DMS153 (cell line): ENCODE measurements around the gene SLC16A11.
"Not testable (repeated sequence)": the region's sequence is repeated elsewhere in the genome, so short reads cannot be mapped to it uniquely, and the experiment has no call there.

Source experiments
- DNase-seq: peaks from one replicate; lab custom pipeline; 2025; lab: John Stamatoyannopoulos, UW

Gene SLC16A11

GRCh38 chr17:7043497-7044198, at the start of gene SLC16A11:
Gene SLC16A11, minus strand, starts transcription at chr17:7044092. Its CDS starts 579 bp downstream, at chr17:7043513.
- DNase-seq = peak; percentile 77

DNA sequence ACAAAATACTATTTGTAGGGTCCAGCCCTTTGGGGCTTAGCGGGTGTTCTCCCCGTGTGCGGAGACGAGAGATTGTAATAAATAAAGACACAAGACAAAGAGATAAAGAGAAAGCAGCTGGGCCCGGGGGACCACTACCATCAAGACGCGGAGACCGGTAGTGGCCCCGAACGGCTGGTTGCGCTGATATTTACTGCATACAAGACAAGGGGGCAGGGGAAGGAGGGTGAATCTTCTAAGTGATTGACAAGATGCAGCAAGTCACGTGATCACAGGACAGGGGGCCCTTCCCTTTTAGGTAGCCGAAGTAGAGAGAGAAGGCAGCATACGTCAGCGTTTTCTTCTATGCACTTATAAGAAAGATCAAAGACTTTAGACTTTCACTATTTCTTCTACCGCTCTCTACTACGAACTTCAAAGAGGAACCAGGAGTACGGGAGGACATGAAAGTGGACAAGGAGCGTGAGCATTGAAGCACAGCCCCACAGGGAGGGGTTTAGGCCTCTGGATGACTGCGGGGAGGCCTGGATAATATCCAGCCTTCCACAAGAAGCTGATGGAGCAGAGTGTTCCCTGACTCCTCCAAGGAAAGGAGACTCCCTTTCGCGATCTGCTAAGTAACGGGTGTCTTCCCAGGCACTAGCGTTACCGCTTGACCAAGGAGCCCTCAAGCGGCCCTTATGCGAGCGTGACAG, 47.6 kb upstream of the SLC16A11 start:
- not testable (repeated sequence) for DNase-seq

DNA sequence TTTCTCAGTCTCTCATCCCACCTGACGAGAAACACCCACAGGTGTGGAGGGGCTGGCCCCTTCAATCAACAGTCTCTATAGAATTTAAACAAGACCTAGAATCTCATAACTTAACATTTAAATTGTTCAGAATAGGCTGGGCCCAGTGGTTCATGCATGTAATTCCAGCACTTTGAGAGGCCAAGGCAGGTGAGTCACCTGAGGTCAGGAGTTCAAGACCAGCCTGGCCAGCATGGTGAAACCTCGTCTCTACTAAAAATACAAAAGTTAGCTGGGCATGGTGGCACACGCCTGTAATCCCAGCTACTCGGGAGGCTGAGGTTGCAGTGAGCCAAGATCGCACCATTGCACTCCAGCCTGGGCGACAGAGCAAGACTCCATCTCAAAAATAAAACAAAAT, 45.7 kb upstream of the SLC16A11 start:
- not testable (repeated sequence) for DNase-seq

DNA sequence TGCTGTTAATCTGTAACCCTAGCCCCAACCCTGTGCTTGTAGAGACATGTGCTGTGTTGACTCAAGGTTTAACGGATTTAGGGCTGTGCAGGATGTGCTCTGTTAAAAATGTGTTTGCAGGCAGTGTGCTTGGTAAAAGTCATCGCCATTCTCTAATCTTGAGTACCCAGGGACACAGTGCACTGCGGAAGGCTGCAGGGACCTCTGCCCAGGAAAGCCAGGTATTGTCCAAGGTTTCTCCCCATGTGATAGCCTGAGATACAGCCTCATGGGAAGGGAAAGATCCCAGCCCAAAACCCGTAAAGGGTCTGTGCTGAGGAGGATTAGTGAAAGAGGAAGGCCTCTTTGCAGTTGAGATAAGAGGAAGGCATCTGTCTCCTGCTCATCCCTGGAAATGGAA, 44.5 kb upstream of the SLC16A11 start:
- not testable (repeated sequence) for DNase-seq

GRCh38 chr17:7084088-7084487, 40.2 kb upstream of the SLC16A11 start:
- no peak for DNase-seq

DNA sequence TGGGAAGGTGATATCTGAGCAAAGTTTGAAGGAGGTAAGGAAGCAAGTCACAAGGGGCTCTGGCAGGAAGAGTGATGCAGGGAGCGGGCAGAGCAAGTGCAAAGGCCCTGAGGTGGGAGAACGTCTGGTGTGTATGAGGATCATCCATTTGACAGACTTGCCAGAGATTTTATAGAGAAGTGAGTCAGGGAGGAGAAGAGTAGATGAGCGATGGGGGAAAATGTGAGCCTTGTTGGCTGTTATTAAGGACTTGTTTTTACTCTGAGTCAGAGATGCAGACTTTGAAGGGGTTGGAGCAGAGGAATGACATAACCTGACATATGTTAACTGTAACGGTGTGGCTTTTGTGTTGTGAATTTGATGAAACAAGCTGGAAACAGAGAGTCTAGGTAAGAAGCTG, 39.7 kb upstream of the SLC16A11 start:
- no peak for DNase-seq

- DNase-seq = no peak
Observed at GRCh38 chr17:7081341-7082062, 37.6 kb upstream of the SLC16A11 start.

DNA sequence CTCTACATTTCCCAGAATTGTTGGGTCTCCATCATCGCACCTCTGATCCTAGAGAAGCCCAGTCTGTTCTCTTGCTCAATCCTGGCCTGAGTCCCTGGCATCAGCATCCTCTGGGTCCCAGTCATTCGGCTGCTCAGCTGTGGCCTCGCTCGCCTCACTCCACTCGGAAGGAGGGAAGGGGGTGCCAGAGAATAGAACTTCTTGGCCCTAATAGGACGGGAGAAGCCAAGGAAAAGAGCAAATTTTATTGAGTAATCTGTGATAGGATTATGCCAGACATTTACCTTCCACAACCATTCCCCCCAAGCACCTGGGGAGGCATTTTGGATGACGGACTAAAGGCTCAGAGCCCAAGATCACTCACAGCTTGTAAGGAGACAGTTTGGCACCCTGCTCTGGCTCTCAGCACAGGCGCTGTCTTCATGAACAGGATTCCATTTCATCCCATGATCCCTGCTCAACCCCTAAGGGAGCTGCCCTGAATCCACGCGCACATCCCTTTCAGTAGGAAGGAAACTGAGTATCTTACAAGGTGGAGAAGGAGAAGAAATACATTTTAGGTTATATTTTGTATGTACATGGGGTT, 36.7 kb upstream of the SLC16A11 start:
- DNase-seq = no peak

- DNase-seq = no peak
Observed at GRCh38 chr17:7079581-7080455, 35.9 kb upstream of the SLC16A11 start, which contains the start of gene CLEC10A. Gene CLEC10A, minus strand, starts transcription at chr17:7080251. Its CDS starts 1,439 bp downstream, at chr17:7078812.

DNA sequence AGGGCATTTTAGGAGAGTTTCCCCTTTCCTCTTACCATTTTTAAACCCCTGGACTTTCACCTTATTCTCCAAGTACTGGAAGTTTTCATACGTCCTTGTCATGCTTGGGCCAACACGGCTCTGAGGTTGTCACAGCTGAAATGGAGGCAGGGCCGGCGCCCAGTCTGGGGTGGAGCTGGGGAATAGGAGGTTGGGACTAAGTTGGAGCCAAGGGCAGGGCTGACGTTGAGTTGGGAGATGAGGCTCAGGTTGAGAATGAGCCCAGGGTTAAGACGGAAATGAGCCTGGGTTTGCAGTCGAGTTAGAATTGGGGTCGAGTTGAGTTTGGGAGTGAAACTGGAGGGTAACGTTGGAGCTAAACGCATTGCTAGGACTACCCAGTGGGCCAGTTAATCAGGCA, 34.8 kb upstream of the SLC16A11 start:
- no peak for DNase-seq

- DNase-seq = no peak
Observed at GRCh38 chr17:7077911-7078546, 34.1 kb upstream of the SLC16A11 start.

DNA sequence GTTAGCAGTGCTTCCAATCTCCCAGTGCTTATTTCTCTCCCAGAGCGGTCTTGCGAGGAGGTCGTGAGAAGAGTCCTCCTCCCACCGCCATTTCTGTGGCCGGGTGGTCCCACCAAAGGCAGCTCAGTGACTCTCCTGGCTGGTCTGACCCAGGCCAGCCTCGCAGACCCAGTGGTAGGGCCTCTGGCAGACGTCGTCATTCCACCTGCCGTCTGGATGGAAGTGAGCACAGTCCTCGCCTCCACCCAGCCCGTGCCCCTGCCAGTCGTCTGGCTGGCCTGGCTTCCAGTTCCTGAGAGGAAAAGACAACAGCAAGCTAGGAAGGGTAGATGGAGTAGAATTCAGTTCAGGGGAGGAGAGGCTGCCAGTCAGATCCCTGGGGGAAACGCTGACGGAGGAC, 31.0 kb upstream of the SLC16A11 start:
- no peak for DNase-seq

- no peak for DNase-seq
Observed at GRCh38 chr17:7072406-7072805, 28.5 kb upstream of the SLC16A11 start.

DNA sequence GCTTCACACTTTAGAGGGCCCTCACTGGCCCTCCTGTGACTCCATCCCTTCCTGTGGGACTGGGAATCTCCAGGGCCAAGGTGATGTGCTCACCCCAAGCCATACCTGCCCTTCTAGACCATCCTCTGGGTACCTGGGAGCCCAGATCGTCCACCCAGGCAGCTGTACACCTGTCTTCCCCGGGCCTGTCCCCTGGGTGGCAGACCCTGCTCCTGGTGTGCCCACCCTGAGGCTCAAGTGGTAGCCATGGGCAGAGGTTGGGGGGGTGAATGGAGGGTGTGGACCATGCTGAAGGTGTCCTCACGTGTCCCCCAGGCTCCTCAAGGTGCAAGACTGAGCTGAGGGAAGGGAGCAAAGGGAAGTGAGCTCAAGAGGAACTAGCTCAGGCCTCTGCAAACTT, 26.8 kb upstream of the SLC16A11 start:
- no peak for DNase-seq

DNA sequence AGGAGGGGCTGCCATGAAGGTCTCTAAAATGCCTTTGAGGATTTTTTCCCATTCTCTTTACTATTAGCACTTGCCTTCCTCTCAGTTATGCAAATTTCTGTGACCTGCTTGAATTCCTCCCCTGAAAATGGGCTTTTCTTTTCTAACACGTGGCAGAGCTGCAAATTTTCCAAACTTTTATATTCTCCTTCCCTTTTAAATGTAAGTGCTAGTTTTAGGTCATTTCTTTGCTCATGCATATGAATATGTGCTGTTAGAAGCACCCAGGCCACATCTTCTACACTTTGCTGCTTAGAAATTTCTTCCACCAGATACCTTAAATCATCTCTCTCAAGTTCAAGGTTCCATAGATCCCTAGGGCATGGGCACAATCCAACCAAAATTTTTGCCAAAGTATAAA, 24.4 kb upstream of the SLC16A11 start:
- no peak for DNase-seq

GRCh38 chr17:7067198-7067597, 23.3 kb upstream of the SLC16A11 start:
- no peak for DNase-seq

- DNase-seq = no peak
Observed at GRCh38 chr17:7064261-7064660, 20.4 kb upstream of the SLC16A11 start.

DNA sequence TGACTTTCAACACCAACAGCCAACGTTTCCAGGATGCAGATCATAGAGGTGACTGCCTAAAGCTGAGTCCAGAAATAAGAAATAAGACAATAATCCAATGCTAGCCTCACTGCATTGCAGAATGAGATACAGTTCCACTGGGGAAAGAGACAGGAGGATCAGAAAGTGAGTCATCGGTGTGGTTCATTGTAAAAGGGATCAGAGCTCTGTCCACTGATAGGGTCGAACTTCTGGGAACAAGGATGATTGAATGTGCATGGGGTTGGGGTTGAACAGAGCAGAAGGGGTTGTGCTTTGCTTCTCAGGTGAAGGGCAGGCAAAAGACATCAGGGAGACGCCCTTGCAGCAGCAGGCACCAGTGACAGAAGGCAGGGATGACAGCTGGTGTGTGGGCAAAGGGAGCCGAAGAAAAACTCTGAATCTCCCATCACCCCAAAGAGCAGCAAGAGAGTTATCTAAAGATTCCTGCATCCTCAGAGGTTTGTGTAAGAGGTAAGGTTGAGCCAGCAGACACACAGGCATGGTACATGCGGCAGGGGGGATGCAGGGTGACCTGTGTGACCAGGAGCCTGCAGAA, 19.7 kb upstream of the SLC16A11 start:
- DNase-seq = no peak

GRCh38 chr17:7060165-7060891, 16.4 kb upstream of the SLC16A11 start:
- no peak for DNase-seq
